CD4-positive, alpha-beta memory T cell (primary cell): Measurements from ENCODE around the gene KLC3. TPM values are rescaled to one million over a fixed set of nuclear protein-coding genes. Genes with fewer than 3 reads are reported as not detected.

ENCODE experiments used
- CTCF ChIA-PET: fragments of 350-600 bp; sonication (Branson Sonifier 250); formaldehyde crosslinking; loops from one replicate; lab custom pipeline; 2021; ENCODE audit warnings: inconsistent platforms; ENCODE audit not compliant: partially characterized antibody; lab: Charles Lee
- POLR2A ChIA-PET: fragments of 350-600 bp; sonication (Branson Sonifier 250); formaldehyde crosslinking; loops from one replicate; lab custom pipeline; 2021; ENCODE audit not compliant: partially characterized antibody; lab: Charles Lee
- DNase-seq, 5 donors: peaks; one replicate each; pipeline versions ENCODE4 v3.0.0 to v3.0.0-alpha.2; 2020 to 2022; ENCODE audit warnings: mixed read lengths in 1 of 5
- H3K27ac ChIP-seq: one replicate; pipeline ENCODE4 v1.7.0; 2013; ENCODE audit warnings: low read depth, low read length
- H3K27me3 ChIP-seq: 2 replicates; pipeline ENCODE4 v1.7.0; 2013; ENCODE audit warnings: mild to moderate bottlenecking, low read length, moderate library complexity; ENCODE audit not compliant: insufficient read depth
- H3K36me3 ChIP-seq: 2 replicates; pipeline ENCODE4 v1.7.0; 2013; ENCODE audit warnings: mild to moderate bottlenecking, low read length, moderate library complexity; ENCODE audit not compliant: insufficient read depth
- H3K4me1 ChIP-seq: 2 replicates; pipeline ENCODE4 v1.7.0; 2013; ENCODE audit warnings: mild to moderate bottlenecking, low read length, moderate library complexity; ENCODE audit not compliant: insufficient read depth
- H3K4me3 ChIP-seq, 2 donors: one replicate each; pipeline ENCODE4 v1.7.0; 2013; ENCODE audit warnings: low read length in 2 of 2, mild to moderate bottlenecking in 1 of 2
- H3K9me3 ChIP-seq, 2 donors: one replicate each; pipeline ENCODE4 v1.7.0; 2013; ENCODE audit warnings: low read length in 2 of 2, control low read depth in 1 of 2; ENCODE audit not compliant: control insufficient read depth in 1 of 2
- H3K27ac Mint-ChIP-seq, 7 donors: one replicate each; pipeline ENCODE4 v1.8.0; 2020 to 2021; ENCODE audit warnings: mixed read lengths in 7 of 7, mild to moderate bottlenecking in 6 of 7, inconsistent platforms in 3 of 7, moderate library complexity in 3 of 7
- H3K27me3 Mint-ChIP-seq, 2 donors: one replicate each; pipeline ENCODE4 v1.8.0; 2020 to 2021; ENCODE audit warnings: mixed read lengths in 2 of 2
- H3K36me3 Mint-ChIP-seq, 2 donors: one replicate each; pipeline ENCODE4 v1.8.0; 2020 to 2021; ENCODE audit warnings: mixed read lengths in 2 of 2, inconsistent platforms in 1 of 2, mild to moderate bottlenecking in 1 of 2
- H3K4me1 Mint-ChIP-seq, 4 donors: one replicate each; pipeline ENCODE4 v1.8.0; 2020 to 2021; ENCODE audit warnings: mixed read lengths in 4 of 4, mild to moderate bottlenecking in 1 of 4
- H3K4me3 Mint-ChIP-seq, 8 donors: one replicate each; pipeline ENCODE4 v1.8.0; 2020 to 2021; ENCODE audit warnings: mixed read lengths in 8 of 8, mild to moderate bottlenecking in 7 of 8, moderate library complexity in 6 of 8, inconsistent platforms in 3 of 8
- H3K9me3 Mint-ChIP-seq, 8 donors: one replicate each; pipeline ENCODE4 v1.8.0; 2020 to 2021; ENCODE audit warnings: mixed read lengths in 8 of 8, mild to moderate bottlenecking in 5 of 8, inconsistent platforms in 3 of 8, moderate library complexity in 1 of 8
- intact Hi-C: fragments of 100-400 bp; cut with micrococcal nuclease; formaldehyde crosslinking; loops from one replicate; pipeline ENCODE4 v1.15.1; 2023
- polyA plus RNA-seq, 2 donors: library from polyadenylated mRNA; unstranded; fragments of 300-500 nt; fragmentation: Illumina TruSeq; gene quantifications; one replicate each; pipeline ENCODE4 v1.2.3, GENCODE V29; 2021
- total RNA-seq, 2 experiments: library from RNA; stranded (reverse); gene quantifications; one replicate each; pipeline ENCODE4 v1.2.3, GENCODE V29; 2021

Gene KLC3
- total and polyA plus RNA-seq, 4 experiments from 2014 or later: not detected

DNA sequence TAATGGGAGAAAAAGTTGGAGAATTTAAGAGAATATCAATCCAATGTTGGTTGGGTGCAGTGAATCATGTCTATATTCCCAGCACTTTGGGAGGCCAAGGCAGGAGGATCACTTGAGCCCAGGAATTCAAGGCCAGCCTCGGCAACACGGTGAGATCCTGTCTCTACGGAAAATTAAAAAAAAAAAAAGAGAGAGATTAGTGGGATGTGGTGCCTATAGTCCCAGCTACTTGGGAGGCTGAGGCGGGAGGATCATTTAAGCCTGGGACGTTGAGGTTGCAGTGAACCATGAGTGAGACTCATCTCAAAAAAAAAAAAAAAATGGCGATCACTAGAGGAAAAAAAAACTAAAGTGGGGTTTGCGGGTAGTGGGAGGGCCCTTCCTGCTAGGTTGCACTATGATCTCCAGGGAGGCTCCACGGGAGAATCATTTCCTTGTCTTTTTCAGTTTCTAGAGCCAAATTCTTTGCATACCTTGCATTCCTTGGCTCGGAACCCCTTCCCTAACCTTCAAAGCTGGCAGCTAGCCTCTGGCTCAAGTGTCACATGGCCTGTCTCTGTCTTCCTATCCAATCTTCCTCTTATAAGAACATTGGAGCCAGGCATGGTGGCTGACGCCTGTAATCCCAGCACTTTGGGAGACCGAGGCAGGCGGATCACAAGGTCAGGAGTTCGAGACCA, 35.6 kb downstream of the KLC3 start:
- Histone ChIP-seq H3K4me3 (no peak overlapping the region), H3K9me3 (no peaks in the 10 kb centered on the region), H3K27me3 (no peaks in the 10 kb centered on the region), H3K27ac (no peak overlapping the region), H3K36me3 (no peaks in the 10 kb centered on the region), H3K4me1 (no peaks in the 10 kb centered on the region)
- ChIA-PET CTCF (no interaction called here), POLR2A (no interaction called here)
- Mint-ChIP-seq H3K27ac (no peak overlapping the region), H3K36me3 (no peaks in the 10 kb centered on the region), H3K4me3 (no peak overlapping the region), H3K4me1 (no peaks in the 10 kb centered on the region), H3K9me3 (no peaks in the 10 kb centered on the region), H3K27me3 (no peaks in the 10 kb centered on the region)
- DNase-seq: no peak
- intact Hi-C loops: no loop called here

DNA sequence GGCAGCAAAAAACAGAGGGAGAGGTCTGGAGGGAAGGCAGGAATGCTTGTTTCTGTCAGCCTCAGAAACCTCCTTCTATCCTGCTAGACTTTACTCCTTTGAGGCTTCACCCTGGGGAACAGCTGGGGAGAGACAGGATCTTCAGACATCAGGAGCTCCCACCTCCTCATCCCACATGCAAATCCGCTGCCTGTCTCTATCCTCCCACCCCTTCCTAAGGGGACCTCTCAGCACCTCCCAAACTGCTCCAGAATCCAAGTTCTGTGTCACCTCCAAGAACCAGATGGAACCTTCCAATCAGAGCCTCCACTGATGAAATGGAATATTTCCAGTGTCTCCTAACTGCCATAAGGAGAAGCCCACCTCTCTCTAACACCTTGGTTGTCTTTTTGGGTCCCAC, 39.6 kb downstream of the KLC3 start:
- no peak overlapping the region for H3K4me3 ChIP-seq
- Mint-ChIP-seq H3K9me3 (no peaks in the 10 kb centered on the region), H3K4me3 (no peak overlapping the region), H3K36me3 (no peaks in the 10 kb centered on the region), H3K27ac (no peak overlapping the region), H3K27me3 (peaks cover 4% of the 10 kb centered on the region in 2 donors), H3K4me1 (peaks cover 0 to 3% (median 0%) of the 10 kb centered on the region in 4 donors)
- intact Hi-C loops: no loop called here
- no peak for DNase-seq
- H3K36me3 ChIP-seq: no peaks in the 10 kb centered on the region
- POLR2A ChIA-PET: no interaction called here
- no peak overlapping the region for H3K27ac ChIP-seq
- CTCF ChIA-PET: no interaction called here
- H3K9me3 ChIP-seq: no peaks in the 10 kb centered on the region
- no peaks in the 10 kb centered on the region for H3K27me3 ChIP-seq
- H3K4me1 ChIP-seq: peaks cover under 1% of the 10 kb centered on the region

DNA sequence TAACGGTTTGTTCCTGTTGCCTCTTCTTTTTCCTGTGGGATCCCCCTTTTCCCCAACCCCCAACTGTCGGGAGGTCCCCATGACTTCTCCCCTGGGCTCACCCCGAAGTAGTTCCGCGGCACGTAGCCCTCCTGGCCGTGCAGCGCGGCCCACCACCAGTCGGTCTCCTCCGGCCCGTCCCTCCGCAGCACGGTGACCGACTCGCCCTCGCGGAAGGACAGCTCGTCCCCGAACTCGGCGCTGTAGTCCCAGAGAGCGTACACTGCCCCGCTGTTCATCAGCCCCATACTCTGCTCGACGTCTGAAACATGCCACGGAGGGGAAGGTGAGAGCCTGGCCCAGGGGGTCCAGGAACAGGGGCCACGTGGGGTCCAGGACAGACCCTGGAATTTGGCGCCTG, 41.9 kb downstream of the KLC3 start:
- CTCF ChIA-PET: no interaction called here

DNA sequence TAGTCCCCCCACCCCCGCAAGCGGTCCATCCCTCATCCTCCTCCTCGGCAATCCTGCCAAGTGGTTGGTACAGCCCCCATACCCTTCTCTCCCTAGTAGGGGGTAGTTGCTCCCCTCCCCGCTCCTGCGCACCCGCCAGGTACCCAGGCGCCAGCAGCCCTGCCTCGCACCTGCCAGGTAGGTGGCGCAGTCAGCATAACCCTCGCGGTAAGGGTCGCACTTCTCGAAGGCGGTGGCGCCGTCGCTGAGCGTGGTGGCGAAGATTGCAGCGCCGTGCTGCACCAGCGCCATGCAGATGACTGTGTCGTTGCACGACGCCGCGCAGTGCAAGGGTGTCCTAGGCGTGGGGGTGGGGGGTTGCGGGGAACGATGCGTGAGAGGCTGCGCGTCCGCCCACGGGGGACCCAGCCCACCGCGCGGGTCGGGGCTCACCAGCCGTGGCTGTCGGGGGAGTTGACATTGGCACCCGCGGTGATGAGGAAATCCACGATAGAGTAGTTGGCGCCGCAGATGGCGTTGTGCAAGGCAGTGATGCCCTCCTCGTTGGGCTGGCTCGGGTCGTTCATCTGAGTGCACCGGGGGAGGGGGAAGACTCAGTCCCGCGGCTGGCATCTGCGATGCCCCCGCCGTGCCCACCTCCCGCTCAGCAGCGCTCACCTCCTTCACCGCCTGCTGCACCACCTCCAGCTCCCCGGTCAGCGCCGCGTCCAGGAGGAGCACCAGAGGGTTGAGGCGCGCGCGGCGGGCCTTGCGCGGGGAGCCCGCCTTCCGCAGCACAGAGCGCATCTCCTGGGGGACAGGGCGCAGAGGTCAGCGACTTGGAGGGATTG, 45.1 kb downstream of the KLC3 start:
- CTCF ChIA-PET: interaction anchor here (1.0 kb wide), 1 partner anchor 15 kb away, joined by 4 read pairs; no protein-coding TSS in a partner anchor
- H3K4me1 ChIP-seq: peaks cover 3% of the 10 kb centered on the region
- Mint-ChIP-seq H3K27ac (no peak overlapping the region), H3K9me3 (no peaks in the 10 kb centered on the region), H3K4me3 (peak overlapping the region in 1 of 8 donors; percentile 36), H3K27me3 (peaks cover 13 to 24% of the 10 kb centered on the region in 2 donors), H3K36me3 (no peaks in the 10 kb centered on the region), H3K4me1 (peaks cover 0 to 7% (median 0%) of the 10 kb centered on the region in 4 donors)
- H3K9me3 ChIP-seq: no peaks in the 10 kb centered on the region
- no peak overlapping the region for H3K27ac ChIP-seq
- POLR2A ChIA-PET: no interaction called here
- no peak overlapping the region for H3K4me3 ChIP-seq
- intact Hi-C loops: no loop called here
- DNase-seq: no peak
- H3K36me3 ChIP-seq: no peaks in the 10 kb centered on the region
- H3K27me3 ChIP-seq: peaks cover 5% of the 10 kb centered on the region

More for the DNA sequence above, 41.9 kb downstream of the KLC3 start:
- Mint-ChIP-seq H3K27ac (no peak overlapping the region), H3K36me3 (no peaks in the 10 kb centered on the region), H3K9me3 (no peaks in the 10 kb centered on the region), H3K4me3 (no peak overlapping the region), H3K4me1 (peaks cover 0 to 7% (median 0%) of the 10 kb centered on the region in 4 donors), H3K27me3 (peaks cover 9 to 17% of the 10 kb centered on the region in 2 donors)
- Histone ChIP-seq H3K27me3 (peaks cover 5% of the 10 kb centered on the region), H3K36me3 (no peaks in the 10 kb centered on the region), H3K9me3 (no peaks in the 10 kb centered on the region), H3K27ac (no peak overlapping the region), H3K4me3 (no peak overlapping the region), H3K4me1 (peaks cover 3% of the 10 kb centered on the region)
- intact Hi-C loops: no loop called here
- no peak for DNase-seq
- POLR2A ChIA-PET: no interaction called here

DNA sequence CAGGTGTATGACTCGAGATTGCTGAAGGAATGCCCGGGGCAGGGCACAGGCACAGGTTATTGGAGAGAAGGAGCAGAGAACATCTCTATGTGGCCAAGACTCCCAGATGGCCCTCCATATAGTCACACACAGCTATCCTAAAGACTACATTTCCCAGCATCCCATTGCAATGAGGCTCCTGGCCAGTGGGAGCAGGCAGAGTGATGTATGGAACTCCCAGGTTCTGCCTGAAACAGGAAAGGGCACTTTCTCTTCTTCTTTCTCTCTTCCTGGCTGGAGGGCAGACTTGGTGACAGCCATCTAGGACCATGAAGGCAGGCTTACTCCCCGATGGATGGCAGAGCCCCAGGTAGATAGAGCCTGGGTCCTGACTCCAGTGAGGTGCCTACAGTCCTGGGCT, 50.8 kb downstream of the KLC3 start:
- no peak overlapping the region for H3K4me3 ChIP-seq
- Mint-ChIP-seq H3K27ac (peak overlapping the region in 1 of 7 donors; percentile 68), H3K4me1 (no peaks in the 10 kb centered on the region), H3K27me3 (peaks cover 4 to 10% of the 10 kb centered on the region in 2 donors), H3K36me3 (no peaks in the 10 kb centered on the region), H3K4me3 (no peak overlapping the region), H3K9me3 (no peaks in the 10 kb centered on the region)
- H3K27me3 ChIP-seq: peaks cover 1% of the 10 kb centered on the region
- CTCF ChIA-PET: no interaction called here
- no peaks in the 10 kb centered on the region for H3K9me3 ChIP-seq
- intact Hi-C loops: no loop called here
- H3K4me1 ChIP-seq: no peaks in the 10 kb centered on the region
- POLR2A ChIA-PET: no interaction called here
- no peak for DNase-seq
- no peak overlapping the region for H3K27ac ChIP-seq
- H3K36me3 ChIP-seq: no peaks in the 10 kb centered on the region

DNA sequence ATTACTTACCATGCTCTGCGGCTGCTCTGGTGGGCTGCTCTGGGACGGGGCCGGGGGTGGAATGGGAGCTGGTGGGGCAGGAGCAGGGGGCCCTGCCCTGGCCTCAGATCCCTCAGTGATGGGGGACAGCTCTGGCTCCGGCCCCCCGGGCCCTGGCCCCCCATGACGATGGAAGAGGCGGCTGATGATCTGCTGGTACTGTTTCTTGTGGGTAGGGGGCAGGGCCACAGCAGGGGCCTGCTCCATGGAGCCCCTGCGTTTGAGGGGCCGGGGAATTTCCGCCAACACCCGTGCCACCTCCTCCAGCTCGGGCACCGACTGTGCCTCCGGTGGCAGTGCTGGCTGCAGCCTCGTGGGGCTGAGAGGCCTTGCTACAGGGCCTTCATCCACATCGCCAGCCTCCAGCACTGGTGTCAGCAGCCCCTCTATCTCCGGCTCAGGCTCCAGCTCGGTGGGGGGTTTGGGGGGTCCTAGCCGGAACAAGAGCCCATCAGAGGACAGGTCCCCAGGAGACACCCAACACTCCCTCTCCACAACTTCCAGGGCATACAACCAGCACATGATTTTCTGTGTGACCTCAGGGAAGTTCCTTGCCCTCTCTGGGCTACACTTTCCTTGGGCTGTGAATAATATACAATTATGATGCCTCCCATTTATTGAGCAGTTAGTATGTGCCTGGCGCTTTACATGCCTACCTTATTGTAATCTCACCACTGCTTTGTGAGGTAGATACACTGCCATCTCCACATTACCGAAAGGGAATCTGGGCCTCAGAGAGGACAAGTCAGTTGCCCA, 51.5 kb downstream of the KLC3 start:
- no peaks in the 10 kb centered on the region for H3K36me3 ChIP-seq
- no peaks in the 10 kb centered on the region for H3K9me3 Mint-ChIP-seq
- intact Hi-C loops: no loop called here
- H3K27me3 ChIP-seq: no peaks in the 10 kb centered on the region
- H3K4me1 Mint-ChIP-seq: peaks cover 0 to 3% (median 0%) of the 10 kb centered on the region in 4 donors
- DNase-seq: no peak
- CTCF ChIA-PET: no interaction called here
- no peaks in the 10 kb centered on the region for H3K4me1 ChIP-seq
- H3K36me3 Mint-ChIP-seq: no peaks in the 10 kb centered on the region
- H3K27ac Mint-ChIP-seq: no peak overlapping the region
- H3K27me3 Mint-ChIP-seq: peaks cover 7 to 12% of the 10 kb centered on the region in 2 donors
- POLR2A ChIA-PET: interaction anchor here (0.6 kb wide), 1 partner anchor 217 kb away, joined by 3 read pairs; no protein-coding TSS in a partner anchor
- no peak overlapping the region for H3K27ac ChIP-seq
- no peak overlapping the region for H3K4me3 Mint-ChIP-seq
- H3K9me3 ChIP-seq: no peaks in the 10 kb centered on the region
- H3K4me3 ChIP-seq: no peak overlapping the region
